ENCODE data around the gene IGSF9. TPM values are rescaled to one million over a fixed set of nuclear protein-coding genes. Genes with fewer than 3 reads are reported as not detected.

IGSF9 gene
- total RNA-seq, 3 donors from 2014 or later, result 21.5 to 70.8 (median 25.9) TPM

- DNase-seq (peak in 1 of 3 donors; percentile 8), ATAC-seq (no peak)
- intact Hi-C loops (cut with DNase I, micrococcal nuclease), result no loop called here
- no peak for TF ChIP-seq CTCF (IDR thresholded peaks at IDR 0.05)
- Histone ChIP-seq H3K4me1 (ENCODE audit: low read depth) (peaks cover 44% of the 10 kb centered on the region), H3K4me3 (no peak overlapping the region), H3K36me3 (ENCODE audit: low read depth) (no peaks in the 10 kb centered on the region), H3K9me3 (no peaks in the 10 kb centered on the region)
These were observed 26.1 kb downstream of the IGSF9 start for GRCh38 chr1:159919236-159919865.

GRCh38 chr1:159918352-159919200 lies 26.8 kb downstream of the IGSF9 start:
- H3K4me3 ChIP-seq, result no peak overlapping the region
- ATAC-seq, result no peak
- intact Hi-C loops (cut with DNase I, micrococcal nuclease), result no loop called here
- no peaks in the 10 kb centered on the region for H3K36me3 ChIP-seq (ENCODE audit: low read depth)
- H3K9me3 ChIP-seq, result no peaks in the 10 kb centered on the region
- no peak for DNase-seq
- peaks cover 48% of the 10 kb centered on the region for H3K4me1 ChIP-seq (ENCODE audit: low read depth)
- no peak for TF ChIP-seq CTCF (IDR thresholded peaks at IDR 0.05)

GRCh38 chr1:159917533-159918351 lies 27.7 kb downstream of the IGSF9 start:
- H3K36me3 ChIP-seq (ENCODE audit: low read depth), result no peaks in the 10 kb centered on the region
- H3K9me3 ChIP-seq, result no peaks in the 10 kb centered on the region
- intact Hi-C loops (cut with DNase I, micrococcal nuclease), result no loop called here
- no peak overlapping the region for H3K4me3 ChIP-seq
- TF ChIP-seq CTCF (IDR thresholded peaks at IDR 0.05), result no peak
- peaks cover 55% of the 10 kb centered on the region for H3K4me1 ChIP-seq (ENCODE audit: low read depth)
- DNase-seq (no peak), ATAC-seq (no peak)

DNA sequence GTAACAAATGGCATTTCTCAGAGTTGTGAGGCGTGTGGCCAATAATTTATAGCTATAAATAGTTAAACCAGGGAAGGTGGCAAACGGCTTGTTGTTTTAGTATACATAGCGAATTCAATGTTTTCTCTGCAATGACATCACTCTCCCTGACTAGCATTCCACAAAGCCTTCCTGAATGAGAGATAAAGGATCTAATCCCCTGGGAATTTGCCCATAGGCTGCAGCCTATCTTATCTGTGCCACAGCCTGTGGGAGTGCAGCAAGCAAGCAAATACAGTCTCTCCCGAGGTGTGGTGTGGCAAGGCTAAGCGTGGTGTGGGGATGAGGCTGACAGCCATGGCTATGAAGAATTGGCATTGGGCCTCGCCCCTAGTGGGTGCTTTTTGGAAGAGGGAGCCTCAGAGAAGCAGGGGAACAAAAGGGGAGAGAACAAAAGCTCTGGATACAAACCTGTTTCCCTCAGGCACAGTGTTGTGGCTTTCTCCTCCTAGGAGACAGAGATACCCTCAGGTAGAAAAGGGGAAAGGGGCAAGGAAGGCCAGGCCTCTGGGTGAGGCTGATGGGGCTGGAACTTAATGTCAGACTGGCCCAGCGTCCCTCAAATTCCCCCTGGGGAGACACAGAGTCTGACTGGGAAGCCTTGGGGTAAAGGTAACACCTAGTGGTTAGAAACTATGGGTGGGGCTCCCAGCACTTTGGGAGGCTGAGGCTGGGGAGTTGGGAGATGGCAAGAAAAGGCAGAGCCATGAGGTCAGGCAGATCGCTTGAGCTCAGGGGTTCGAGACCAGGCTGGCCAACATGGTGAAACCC lies 29.0 kb downstream of the IGSF9 start:
- peak; percentile 23 for ATAC-seq
- peaks cover 48% of the 10 kb centered on the region for H3K4me1 ChIP-seq (ENCODE audit: low read depth)
- intact Hi-C loops (cut with DNase I, micrococcal nuclease), result no loop called here
- H3K36me3 ChIP-seq (ENCODE audit: low read depth), result no peaks in the 10 kb centered on the region
- TF ChIP-seq CTCF (IDR thresholded peaks at IDR 0.05), result no peak
- H3K4me3 ChIP-seq, result no peak overlapping the region
- no peaks in the 10 kb centered on the region for H3K9me3 ChIP-seq
- DNase-seq, result no peak

Data from mucosa of descending colon (tissue), 3 donors.